Trophoblast cell (in vitro differentiated cells and primary cell): ENCODE results near the gene GUCY2D.

Experiments used
- DNase-seq, 2 donors: peaks; one replicate each; pipeline ENCODE4 v3.0.0-alpha.2; 2016
- H2AFZ ChIP-seq: 2 replicates; pipeline ENCODE4 v1.6.1; 2013; ENCODE audit warnings: low read length, moderate library complexity, mild to moderate bottlenecking; ENCODE audit not compliant: insufficient read depth, poor library complexity
- H2AK5ac ChIP-seq: 2 replicates; pipeline ENCODE4 v1.6.1; 2013; ENCODE audit warnings: mild to moderate bottlenecking, low read length
- H2BK120ac ChIP-seq: 2 replicates; pipeline ENCODE4 v1.6.1; 2013; ENCODE audit warnings: low read length, mild to moderate bottlenecking, moderate library complexity; ENCODE audit not compliant: insufficient read depth, poor library complexity
- H2BK12ac ChIP-seq: 2 replicates; pipeline ENCODE4 v1.6.1; 2013; ENCODE audit warnings: mild to moderate bottlenecking, low read length, moderate library complexity
- H2BK5ac ChIP-seq: 2 replicates; pipeline ENCODE4 v1.6.1; 2013; ENCODE audit warnings: low read length, low read depth, moderate library complexity, mild to moderate bottlenecking; ENCODE audit not compliant: poor library complexity
- H3K14ac ChIP-seq: 2 replicates; pipeline ENCODE4 v1.6.1; 2013; ENCODE audit warnings: mild to moderate bottlenecking, low read length
- H3K18ac ChIP-seq: 2 replicates; pipeline ENCODE4 v1.6.1; 2013; ENCODE audit warnings: mild to moderate bottlenecking, low read length
- H3K23ac ChIP-seq: 2 replicates; pipeline ENCODE4 v1.6.1; 2013; ENCODE audit warnings: low read length
- H3K27ac ChIP-seq: 2 replicates; pipeline ENCODE4 v1.5.1; 2013; ENCODE audit warnings: low read depth, mild to moderate bottlenecking, inconsistent platforms, low read length, moderate library complexity
- H3K27me3 ChIP-seq: 2 replicates; pipeline ENCODE4 v1.6.1; 2013; ENCODE audit warnings: inconsistent platforms, mild to moderate bottlenecking, low read length, moderate library complexity; ENCODE audit not compliant: insufficient read depth
- H3K36me3 ChIP-seq, 2 experiments: 1 replicate in 1 of 2; 2 replicates in 1 of 2; pipeline ENCODE4 v1.6.1; 2013; ENCODE audit warnings: low read length in 2 of 2, mild to moderate bottlenecking in 2 of 2, moderate library complexity in 1 of 2; ENCODE audit not compliant: insufficient read depth in 2 of 2, control insufficient read depth in 1 of 2
- H3K4ac ChIP-seq: 2 replicates; pipeline ENCODE4 v1.6.1; 2013; ENCODE audit warnings: low read depth, mild to moderate bottlenecking, low read length, moderate library complexity
- H3K4me1 ChIP-seq, 2 experiments: 1 replicate in 1 of 2; 2 replicates in 1 of 2; pipeline ENCODE4 v1.6.1; 2013; ENCODE audit warnings: low read length in 2 of 2, mild to moderate bottlenecking in 2 of 2, moderate library complexity in 1 of 2; ENCODE audit not compliant: insufficient read depth in 2 of 2, control insufficient read depth in 1 of 2
- H3K4me2 ChIP-seq: 2 replicates; pipeline ENCODE4 v1.6.1; 2013; ENCODE audit warnings: inconsistent platforms, mild to moderate bottlenecking, low read length, moderate library complexity
- H3K4me3 ChIP-seq: 2 replicates; pipeline ENCODE4 v1.5.1; 2013; ENCODE audit warnings: mild to moderate bottlenecking, low read depth, low read length, inconsistent platforms
- H3K79me1 ChIP-seq: one replicate; pipeline ENCODE4 v1.6.1; 2013; ENCODE audit warnings: low read length
- H3K79me2 ChIP-seq: 2 replicates; pipeline ENCODE4 v1.6.1; 2013; ENCODE audit warnings: low read length, mild to moderate bottlenecking; ENCODE audit not compliant: control insufficient read depth, insufficient read depth, poor library complexity
- H3K9ac ChIP-seq: 2 replicates; pipeline ENCODE4 v1.6.1; 2013; ENCODE audit warnings: mild to moderate bottlenecking, low read length
- H3K9me3 ChIP-seq: 2 replicates; pipeline ENCODE4 v1.6.1; 2013; ENCODE audit warnings: low read depth, mild to moderate bottlenecking, control low read depth, inconsistent platforms, low read length; ENCODE audit not compliant: insufficient read depth
- H4K12ac ChIP-seq: 2 replicates; pipeline ENCODE4 v1.6.1; 2013; ENCODE audit warnings: low read depth, mild to moderate bottlenecking, low read length, moderate library complexity
- H4K8ac ChIP-seq: 2 replicates; pipeline ENCODE4 v1.6.1; 2013; ENCODE audit warnings: low read depth, mild to moderate bottlenecking, low read length, moderate library complexity
- H4K91ac ChIP-seq: one replicate; pipeline ENCODE4 v1.6.1; 2013; ENCODE audit warnings: low read depth, mild to moderate bottlenecking, low read length, moderate library complexity
- WGBS: extraction: QIAGEN DNeasy Blood & Tissue Kit; methylation state at CpG from one replicate; pipeline ENCODE4 v1.1.7; 2013; ENCODE audit warnings: missing lambda C conversion rate; ENCODE audit not compliant: insufficient read length, insufficient coverage; ENCODE audit errors: extremely low coverage; 5-methylcytosine and 5-hydroxymethylcytosine counted together

The GUCY2D gene

DNA sequence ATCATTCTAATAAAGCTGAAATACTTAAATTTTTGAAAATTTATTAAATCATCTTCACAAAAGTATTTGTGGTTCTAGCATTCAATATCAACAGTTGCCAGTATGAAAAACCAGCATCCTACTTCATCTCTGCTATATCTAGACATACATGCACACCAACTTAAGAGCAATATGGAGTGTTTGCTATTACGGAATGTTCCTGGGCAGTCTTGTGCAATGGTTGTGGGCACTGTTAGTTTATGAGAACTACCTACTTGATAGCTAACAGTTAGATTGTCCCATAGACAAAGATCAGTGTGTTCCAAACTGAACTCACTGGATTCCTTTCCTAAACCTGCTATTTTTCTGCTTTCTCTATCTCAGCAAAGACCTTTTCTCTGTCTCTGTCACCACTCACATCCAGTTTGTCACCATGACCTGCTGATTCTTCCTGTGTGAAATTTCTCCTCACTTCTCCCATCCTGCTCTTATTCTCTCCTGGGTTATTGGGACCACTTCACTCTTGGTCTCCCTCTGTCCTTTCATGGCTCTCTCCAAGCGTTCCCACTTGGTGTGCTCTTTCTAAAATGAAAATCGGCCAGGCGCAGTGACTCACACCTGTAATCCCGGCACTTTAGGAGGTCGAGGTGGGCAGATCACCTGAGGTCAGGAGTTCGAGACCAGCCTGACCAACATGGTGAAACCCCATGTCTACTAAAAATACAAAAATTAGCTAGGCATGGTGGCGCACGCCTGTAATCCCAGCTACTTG, 42.7 kb upstream of the GUCY2D start:
- H3K18ac ChIP-seq, result no peak overlapping the region
- H3K4ac ChIP-seq, result no peak overlapping the region
- H3K4me1 ChIP-seq, result peaks cover 0 to 2% of the 10 kb centered on the region in 2 experiments
- H2BK12ac ChIP-seq, result no peak overlapping the region
- H4K91ac ChIP-seq, result no peak overlapping the region
- H3K23ac ChIP-seq, result no peak overlapping the region
- no peaks in the 10 kb centered on the region for H3K79me1 ChIP-seq
- H3K4me3 ChIP-seq, result no peak overlapping the region
- no peak overlapping the region for H3K27ac ChIP-seq
- H2AK5ac ChIP-seq, result no peak overlapping the region
- no peak overlapping the region for H4K8ac ChIP-seq
- no peaks in the 10 kb centered on the region for H3K36me3 ChIP-seq
- no peaks in the 10 kb centered on the region for H3K79me2 ChIP-seq
- no peak for DNase-seq
- no peak overlapping the region for H3K9ac ChIP-seq
- no peak overlapping the region for H4K12ac ChIP-seq
- no peaks in the 10 kb centered on the region for H3K9me3 ChIP-seq
- H3K4me2 ChIP-seq, result no peak overlapping the region
- H2BK5ac ChIP-seq, result no peak overlapping the region
- WGBS, result no CpG with 5 or more reads among the region's 9 CpGs
- H3K14ac ChIP-seq, result no peak overlapping the region
- H2AFZ ChIP-seq, result no peak overlapping the region
- H3K27me3 ChIP-seq, result no peaks in the 10 kb centered on the region
- no peak overlapping the region for H2BK120ac ChIP-seq

DNA sequence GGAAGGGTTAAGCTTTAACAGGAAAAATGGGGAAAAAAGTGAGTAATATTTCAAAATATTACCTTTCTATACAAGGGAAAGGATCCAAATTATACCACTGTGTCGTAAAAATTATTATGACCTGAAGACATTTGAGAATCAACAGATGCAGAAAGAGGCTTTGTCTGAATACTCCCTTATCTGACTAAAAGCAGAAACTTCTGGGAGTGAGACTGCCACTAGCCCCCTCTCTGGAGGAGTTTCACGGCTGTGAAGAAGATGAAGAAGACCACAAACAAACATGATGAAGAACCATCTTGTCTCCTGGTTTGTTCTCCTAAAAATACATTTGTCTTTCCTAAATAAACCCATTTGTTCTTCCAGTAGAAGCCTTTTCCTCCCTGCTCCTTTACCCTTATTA, 41.0 kb upstream of the GUCY2D start:
- no peak for DNase-seq
- Histone ChIP-seq H2BK12ac (no peak overlapping the region), H3K4me3 (no peak overlapping the region), H2BK120ac (no peak overlapping the region), H2BK5ac (no peak overlapping the region), H2AK5ac (no peak overlapping the region), H3K9me3 (no peaks in the 10 kb centered on the region), H4K8ac (no peak overlapping the region), H4K91ac (no peak overlapping the region), H3K27ac (no peak overlapping the region), H3K27me3 (no peaks in the 10 kb centered on the region), H3K4me1 (peaks cover 0 to 2% of the 10 kb centered on the region in 2 experiments), H4K12ac (no peak overlapping the region), H3K9ac (no peak overlapping the region), H3K79me2 (no peaks in the 10 kb centered on the region), H3K4me2 (no peak overlapping the region), H3K4ac (no peak overlapping the region), H2AFZ (no peak overlapping the region), H3K23ac (no peak overlapping the region), H3K79me1 (no peaks in the 10 kb centered on the region), H3K36me3 (no peaks in the 10 kb centered on the region), H3K14ac (no peak overlapping the region), H3K18ac (no peak overlapping the region)
- WGBS, result no CpG with 5 or more reads among the region's 2 CpGs

DNA sequence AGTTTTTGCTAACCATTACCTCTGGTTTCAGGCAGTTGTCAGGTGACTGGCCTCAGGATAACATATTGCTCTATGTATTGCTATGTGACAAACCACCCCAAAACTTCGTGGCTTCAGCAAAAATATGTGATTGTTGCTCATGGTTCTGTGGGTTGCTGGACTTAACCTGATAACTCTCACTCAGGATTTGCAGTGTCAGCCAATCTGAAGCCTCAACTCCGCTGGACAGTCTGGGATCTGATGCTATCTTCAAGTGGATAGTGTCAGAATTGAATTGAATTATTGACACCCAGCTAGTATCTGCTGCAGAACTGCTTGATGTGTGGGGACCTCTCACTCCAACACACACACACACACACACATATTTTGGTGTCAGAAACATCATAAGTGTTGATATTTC, 34.7 kb upstream of the GUCY2D start:
- H2BK5ac ChIP-seq, result no peak overlapping the region
- H2BK120ac ChIP-seq, result no peak overlapping the region
- no peak overlapping the region for H3K18ac ChIP-seq
- H2AK5ac ChIP-seq, result no peak overlapping the region
- H4K91ac ChIP-seq, result no peak overlapping the region
- no peak overlapping the region for H2BK12ac ChIP-seq
- no peaks in the 10 kb centered on the region for H3K36me3 ChIP-seq
- H4K8ac ChIP-seq, result no peak overlapping the region
- no peak overlapping the region for H4K12ac ChIP-seq
- H3K4me1 ChIP-seq, result no peaks in the 10 kb centered on the region
- no peak overlapping the region for H3K4me2 ChIP-seq
- DNase-seq, result no peak
- H3K79me1 ChIP-seq, result no peaks in the 10 kb centered on the region
- H3K79me2 ChIP-seq, result no peaks in the 10 kb centered on the region
- H3K27me3 ChIP-seq, result no peaks in the 10 kb centered on the region
- no peak overlapping the region for H3K27ac ChIP-seq
- no peak overlapping the region for H3K4ac ChIP-seq
- no peak overlapping the region for H2AFZ ChIP-seq
- no peak overlapping the region for H3K4me3 ChIP-seq
- no peak overlapping the region for H3K9ac ChIP-seq
- no peak overlapping the region for H3K23ac ChIP-seq
- H3K14ac ChIP-seq, result no peak overlapping the region
- no peaks in the 10 kb centered on the region for H3K9me3 ChIP-seq
- no CpG with 5 or more reads among the region's 2 CpGs for WGBS

DNA sequence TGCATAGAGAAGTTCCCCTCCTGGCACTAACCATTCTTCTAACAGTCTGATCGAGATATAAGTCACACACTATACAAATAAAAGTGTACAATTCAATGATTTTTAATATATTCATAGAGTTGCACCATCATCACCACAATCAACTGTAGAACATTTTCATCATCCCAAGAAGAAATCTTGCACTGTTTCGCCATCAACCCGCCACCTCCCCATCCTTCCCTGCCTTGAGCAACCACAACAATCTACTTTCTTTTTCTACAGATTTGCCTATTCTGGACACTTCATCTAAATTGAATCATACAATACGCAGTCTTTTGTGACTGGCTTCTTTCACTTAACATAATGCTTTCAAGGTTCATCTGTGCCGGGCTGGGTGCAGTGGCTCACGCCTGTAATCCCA, 33.0 kb upstream of the GUCY2D start:
- Histone ChIP-seq H3K79me2 (no peaks in the 10 kb centered on the region), H2BK120ac (no peak overlapping the region), H2BK12ac (no peak overlapping the region), H3K4me1 (no peaks in the 10 kb centered on the region), H3K27ac (no peak overlapping the region), H3K4me2 (no peak overlapping the region), H2BK5ac (no peak overlapping the region), H3K18ac (no peak overlapping the region), H3K4ac (no peak overlapping the region), H2AFZ (no peak overlapping the region), H3K9me3 (no peaks in the 10 kb centered on the region), H3K27me3 (no peaks in the 10 kb centered on the region), H3K14ac (no peak overlapping the region), H4K12ac (no peak overlapping the region), H3K4me3 (no peak overlapping the region), H4K91ac (no peak overlapping the region), H3K79me1 (no peaks in the 10 kb centered on the region), H3K9ac (no peak overlapping the region), H2AK5ac (no peak overlapping the region), H3K23ac (no peak overlapping the region), H4K8ac (no peak overlapping the region), H3K36me3 (no peaks in the 10 kb centered on the region)
- DNase-seq, result no peak
- WGBS, result no CpG with 5 or more reads among the region's 6 CpGs
